ENCODE data around the gene CMTM3.
"Not testable (repeated sequence)": the region's sequence is repeated elsewhere in the genome, so short reads cannot be mapped to it uniquely, and the experiment has no call there.

CMTM3 gene

DNA sequence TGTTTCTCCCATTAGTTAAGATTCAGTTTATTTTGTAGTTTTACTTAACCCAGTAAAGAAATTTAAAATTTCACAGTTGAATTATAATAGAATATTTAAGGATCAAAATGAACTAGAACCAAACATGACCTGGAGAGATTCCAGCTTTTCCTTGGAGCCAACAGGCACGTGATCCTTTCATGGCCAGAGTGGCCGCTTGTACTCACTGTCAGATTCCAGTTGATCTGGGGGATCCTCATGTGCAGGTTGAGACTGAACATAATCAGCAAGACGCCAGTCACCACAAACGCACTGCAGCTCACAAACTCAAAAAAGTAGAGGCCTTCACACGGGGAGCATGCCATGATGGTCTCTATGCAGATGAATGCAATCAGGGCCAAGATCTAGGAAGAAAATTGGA lies 31.7 kb downstream of the CMTM3 start:
- DNase-seq (ENCODE audit: low spot score), result no peak

DNA sequence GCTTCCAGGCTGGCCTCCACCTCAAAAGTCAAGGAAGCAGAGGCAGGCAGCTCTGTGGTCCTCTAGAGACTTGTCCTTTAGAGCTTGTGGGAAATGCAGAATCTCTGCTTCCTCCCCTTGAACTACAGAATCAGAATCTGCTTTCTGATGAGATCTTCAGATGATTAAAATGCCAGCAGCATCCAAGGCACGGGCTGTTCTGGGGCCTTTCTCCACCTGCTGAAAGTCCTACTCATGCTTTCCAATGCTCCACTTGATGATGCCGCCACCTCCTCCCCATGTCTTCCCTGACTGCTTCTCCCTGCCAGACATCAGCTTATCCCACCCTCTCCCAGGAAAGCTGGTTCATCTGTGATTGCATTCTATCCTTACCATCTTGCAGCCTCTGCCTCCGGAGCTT lies 33.3 kb downstream of the CMTM3 start:
- no peak for DNase-seq (ENCODE audit: low spot score)

DNA sequence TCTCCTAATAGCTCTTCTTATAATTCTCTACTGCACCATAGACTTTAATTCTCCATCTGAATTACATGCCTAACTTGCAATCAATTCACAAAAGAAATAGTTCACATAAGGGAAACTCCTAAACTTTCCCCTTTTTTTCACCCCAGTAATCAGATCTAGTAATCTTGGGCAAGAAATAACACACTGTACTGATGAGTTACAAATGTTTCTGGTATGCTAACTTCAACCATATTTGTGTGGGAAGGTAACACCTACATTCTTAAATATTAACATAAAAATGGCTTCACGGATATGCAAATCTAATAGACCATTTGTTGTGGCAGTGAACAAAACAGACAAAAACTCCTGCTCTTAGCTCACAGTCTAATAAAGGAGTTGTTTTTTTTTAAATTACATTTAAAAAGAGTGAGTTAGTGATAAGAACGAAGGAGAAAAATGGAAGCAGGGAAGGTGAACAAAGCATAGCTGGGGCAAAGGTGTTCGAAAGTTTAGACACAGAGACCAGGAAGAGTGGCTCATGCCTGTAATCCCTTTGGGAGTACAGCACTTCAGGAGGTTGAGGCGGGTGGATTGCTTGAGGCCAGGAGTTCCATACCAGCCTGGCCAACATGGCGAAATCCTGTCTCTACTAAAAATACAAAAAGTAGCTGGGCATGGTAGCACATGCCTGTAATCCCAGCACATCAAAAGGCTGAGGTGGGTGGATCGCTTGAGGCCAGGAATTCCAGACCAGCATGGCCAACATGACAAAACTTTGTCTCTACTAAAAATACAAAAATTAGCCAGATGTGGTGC lies 34.8 kb downstream of the CMTM3 start:
- no peak for DNase-seq (ENCODE audit: low spot score)

DNA sequence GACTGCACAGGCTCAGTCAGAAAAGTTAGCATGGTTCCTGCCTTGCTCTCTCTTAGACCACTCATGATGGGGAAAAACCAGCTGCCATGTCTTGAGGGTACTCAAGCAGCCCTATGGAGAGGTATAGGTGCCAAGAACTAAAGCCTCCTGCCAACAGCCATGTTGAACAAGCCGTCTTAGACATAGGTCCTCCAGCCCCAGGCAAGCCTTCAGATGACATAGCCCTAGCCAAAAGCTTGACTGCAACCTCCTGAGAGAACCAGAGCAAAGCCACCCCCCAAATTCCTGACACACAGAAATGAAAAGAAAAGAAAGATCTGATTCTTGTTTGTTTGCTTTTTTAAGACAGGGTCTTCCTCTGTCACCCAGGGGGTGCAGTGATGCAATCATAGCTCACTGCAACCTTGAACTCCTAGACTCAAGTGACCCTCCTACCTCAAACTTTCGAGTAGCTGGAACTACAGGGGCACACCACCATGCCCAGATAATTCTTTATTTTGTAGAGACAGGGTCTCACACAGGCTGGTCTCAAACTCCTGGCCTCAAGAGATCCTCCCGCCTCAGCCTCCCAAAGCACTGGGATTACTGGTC lies 36.3 kb downstream of the CMTM3 start:
- DNase-seq (ENCODE audit: low spot score), result no peak

DNA sequence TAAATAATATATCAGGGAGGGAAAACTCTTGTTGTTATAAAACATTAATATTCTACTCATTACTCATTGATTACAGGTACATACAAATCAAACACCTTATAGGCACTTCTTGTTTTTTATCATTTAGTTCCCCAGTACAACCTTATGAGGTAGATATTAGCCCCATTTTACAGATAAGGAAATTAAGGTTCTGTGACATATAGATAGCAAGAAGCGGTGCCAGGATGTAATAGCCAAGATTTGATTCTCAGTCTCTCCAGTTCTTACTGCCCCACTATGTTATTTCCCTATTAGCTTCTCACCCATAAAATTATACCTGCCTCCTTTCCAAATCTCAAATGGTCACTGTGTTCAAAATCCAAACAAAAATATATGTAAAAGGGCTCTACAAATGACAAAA lies 36.9 kb downstream of the CMTM3 start:
- DNase-seq (ENCODE audit: low spot score), result no peak

DNA sequence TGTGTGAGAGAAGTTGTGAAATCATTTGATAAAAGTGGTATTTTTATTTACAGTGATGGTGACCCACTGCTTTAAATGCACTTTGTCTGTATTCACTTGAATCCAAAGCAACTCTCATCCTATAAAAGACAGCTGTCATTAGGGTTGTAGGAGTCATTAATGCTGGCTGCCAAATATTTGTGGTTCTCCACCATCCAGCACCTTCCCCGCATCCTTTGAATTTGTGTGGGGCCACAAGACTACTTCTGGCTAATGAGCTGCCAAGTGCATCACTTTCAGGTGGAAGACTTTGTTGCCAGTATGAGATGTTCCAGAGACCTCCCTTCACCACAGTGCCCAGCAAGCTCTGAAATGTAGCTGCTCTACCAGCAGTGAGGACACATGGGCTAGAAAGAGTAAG lies 43.4 kb downstream of the CMTM3 start:
- no peak for DNase-seq (ENCODE audit: low spot score)

DNA sequence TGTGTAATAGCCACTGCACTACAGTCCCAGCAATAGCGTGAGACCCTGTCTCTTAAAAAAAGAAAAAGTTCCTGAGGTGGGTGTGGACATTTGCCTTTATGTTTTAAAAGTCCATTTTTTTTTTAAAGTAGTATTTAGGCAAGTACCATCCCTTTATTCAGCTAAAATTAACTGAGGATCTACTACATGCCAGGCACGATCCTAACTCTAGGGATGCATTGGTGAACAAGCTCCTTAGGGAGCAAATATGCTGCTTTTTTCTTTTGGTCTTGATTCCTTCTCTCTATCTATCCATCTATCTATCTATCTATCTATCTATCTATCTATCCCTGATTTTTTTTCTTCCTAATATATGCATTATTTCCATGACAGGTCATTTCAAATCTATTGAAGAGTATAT lies 44.7 kb downstream of the CMTM3 start:
- DNase-seq (ENCODE audit: low spot score), result no peak

DNA sequence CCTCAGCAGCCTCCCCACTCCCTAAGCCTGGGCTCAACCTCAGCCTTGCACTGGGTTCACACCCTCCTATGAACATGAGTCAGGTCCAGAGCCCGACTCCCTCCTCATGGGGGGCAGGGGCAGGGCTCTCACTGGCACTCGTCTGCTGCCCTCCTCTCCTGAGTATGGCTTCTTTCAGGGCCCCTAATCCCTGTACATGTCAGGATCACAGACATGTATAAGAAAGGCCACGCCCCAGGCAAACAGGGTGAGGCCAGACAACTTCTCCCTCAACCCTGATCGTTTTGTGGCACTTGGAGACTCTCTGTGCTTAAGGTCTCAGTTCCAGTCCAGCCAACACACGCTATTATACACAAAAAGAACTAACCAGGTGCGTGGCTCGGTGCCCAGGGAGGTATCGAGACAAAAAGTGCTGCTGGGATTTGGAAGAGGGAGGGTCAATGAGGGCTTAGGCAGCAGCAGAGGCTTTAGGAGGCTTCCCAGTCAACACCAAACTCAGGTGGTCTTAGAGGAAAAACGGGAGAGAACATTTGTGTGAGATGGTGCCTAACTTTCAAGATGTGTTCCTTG lies 45.2 kb downstream of the CMTM3 start:
- DNase-seq (ENCODE audit: low spot score), result no peak

DNA sequence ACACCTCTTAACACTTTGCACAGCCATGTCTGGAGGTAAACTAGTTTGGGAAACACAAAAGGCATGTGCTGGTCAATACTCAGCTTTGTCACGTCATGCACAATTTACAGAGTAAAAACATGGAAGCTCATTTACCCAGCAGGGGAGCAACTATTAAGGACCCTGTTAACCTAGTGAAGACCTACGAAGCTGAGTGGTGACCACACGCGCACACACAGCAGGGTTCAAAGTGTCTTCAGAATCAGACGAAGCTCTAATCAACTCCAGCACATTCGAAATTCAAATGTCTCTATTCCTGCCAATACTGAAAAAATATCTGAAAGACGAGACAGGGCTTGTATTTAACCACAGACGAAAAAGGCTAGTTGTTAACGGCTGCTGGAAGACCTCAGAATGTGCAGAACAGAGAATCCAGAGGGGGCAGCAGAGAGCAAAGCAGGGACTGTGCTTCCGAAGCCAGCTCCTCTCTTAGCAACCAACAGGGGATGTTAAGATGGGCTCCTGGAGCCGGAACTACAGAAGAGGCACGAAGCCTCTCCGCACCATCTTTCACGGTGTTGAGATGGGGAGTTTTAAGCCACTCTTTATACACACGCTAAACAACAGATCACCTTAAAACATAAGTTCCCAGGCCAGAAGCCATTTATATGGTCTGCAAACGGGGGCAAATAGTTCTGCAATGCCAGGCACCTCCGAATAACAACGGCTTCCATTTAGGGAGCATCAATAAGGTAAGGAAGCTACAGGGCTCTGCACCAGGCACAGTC lies 46.4 kb downstream of the CMTM3 start:
- peak; percentile 83 for DNase-seq (ENCODE audit: low spot score)

DNA sequence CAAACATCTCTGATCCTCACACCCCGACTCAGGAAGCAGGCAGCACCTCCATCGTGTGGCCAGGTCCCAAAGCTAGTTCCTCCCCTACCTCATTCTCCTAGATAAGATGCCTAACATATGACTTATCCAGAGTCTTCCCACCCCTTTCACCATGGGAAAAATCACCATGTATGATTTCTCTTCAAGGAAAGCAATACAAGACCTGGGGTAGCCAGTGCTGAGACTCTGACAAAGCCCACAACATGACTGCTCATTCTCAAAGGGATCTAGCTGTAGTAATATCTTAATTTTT lies 46.9 kb downstream of the CMTM3 start:
- DNase-seq (ENCODE audit: low spot score), result no peak

DNA sequence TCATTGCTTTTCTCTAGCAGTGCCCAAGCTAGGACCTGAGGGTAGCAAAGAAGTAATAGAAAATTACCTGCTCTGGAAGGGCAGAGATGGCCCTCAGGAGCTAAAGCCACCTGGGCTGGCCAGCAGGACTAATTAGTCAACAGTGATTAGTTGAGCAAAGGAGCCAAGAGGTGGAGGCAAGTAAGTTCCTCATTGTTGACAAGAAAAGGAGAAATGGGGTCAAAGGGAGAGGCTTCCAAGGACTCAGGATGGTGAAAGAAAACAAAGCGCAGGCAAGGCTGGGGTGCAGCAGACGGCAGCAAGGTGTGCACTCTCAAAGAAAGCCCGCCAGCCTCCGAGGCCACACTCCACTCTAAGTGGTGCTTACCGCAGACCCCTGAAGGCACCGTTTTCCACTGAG lies 47.5 kb downstream of the CMTM3 start:
- no peak for DNase-seq (ENCODE audit: low spot score)

DNA sequence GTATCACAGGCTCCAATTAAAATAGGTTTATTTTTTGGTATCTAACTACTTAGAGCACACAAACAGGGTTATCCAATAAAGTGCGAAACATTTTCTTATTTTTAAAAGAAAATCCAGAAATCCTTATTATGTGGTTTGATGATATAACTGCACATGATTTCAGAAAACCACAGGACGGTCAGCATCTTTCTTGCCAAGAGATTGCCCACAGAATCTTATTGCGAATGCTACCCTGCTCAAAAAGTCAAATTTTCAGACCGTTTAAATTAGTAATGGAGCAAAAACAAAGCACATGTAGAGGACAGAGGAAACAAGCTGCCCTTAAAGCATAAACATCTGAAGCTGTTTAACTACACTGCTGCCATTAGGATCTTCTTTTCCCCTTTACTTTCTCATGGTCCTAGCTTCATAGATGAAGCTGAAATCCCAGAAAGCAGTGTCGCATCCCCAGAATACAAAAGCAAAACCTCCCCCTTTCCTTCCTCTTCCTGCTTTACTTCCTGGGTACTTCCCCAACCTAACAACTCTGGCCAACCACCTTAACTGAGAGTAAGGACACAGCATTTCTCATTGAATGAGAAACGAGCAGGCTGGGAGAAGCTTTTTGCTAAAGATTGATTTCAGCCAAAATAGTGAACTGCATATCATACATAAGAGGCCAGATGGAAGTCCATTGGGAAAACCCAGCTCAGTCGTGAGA lies 48.3 kb downstream of the CMTM3 start:
- DNase-seq (ENCODE audit: low spot score), result no peak

DNA sequence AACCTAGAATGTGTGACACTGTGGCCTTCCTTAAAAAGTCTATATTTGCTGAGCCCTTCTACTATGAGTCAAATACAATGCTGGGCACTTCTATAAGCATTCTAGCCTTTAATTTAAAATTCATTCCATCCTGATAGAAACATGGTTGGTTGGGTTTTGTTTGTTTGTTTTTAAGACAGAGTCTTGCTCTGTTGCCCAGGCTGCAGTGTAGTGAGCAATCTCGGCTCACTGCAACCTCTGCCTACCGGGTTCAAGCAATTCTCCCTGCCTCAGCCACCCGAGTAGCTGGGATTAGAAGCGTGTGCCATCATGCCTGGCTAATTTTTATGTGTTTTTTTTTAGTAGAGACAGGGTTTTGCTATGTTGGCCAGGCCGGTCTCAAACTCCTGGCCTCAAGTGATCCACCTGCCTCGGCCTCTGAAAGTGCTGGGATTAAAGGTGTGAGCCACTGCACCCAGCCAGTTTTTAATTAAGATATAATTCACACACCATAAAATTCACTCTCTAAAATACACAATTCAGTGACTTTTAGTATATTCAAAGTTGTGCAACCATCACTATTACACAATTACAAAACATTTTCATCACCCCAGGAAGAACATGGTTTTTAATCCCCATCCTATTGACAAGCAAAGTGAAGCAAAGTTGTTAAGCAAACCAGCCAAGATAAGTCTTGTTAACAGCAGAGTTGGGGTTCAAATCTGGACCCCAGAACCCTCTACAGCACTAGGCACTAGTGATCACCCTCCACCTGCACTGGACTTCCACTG lies 49.3 kb downstream of the CMTM3 start:
- DNase-seq (ENCODE audit: low spot score), result no peak

DNA sequence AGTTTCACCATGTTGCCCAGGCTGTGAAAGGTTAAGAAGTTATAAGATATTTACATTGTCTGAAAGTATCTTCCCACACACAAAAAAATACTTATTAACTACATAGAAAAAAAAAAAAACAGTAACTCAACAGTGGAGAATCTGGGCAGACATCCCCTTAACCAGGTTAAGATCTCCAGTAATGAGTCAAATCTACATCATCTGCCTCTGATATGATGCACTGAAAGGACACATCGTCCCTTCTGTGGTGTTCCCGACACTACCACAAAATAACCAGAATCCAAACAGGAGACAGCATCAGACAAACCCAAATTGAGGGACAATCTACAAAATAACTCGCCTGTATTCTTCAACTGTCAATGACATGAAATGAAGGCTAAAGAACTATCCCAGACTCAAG lies 52.0 kb downstream of the CMTM3 start:
- no peak for DNase-seq (ENCODE audit: low spot score)

DNA sequence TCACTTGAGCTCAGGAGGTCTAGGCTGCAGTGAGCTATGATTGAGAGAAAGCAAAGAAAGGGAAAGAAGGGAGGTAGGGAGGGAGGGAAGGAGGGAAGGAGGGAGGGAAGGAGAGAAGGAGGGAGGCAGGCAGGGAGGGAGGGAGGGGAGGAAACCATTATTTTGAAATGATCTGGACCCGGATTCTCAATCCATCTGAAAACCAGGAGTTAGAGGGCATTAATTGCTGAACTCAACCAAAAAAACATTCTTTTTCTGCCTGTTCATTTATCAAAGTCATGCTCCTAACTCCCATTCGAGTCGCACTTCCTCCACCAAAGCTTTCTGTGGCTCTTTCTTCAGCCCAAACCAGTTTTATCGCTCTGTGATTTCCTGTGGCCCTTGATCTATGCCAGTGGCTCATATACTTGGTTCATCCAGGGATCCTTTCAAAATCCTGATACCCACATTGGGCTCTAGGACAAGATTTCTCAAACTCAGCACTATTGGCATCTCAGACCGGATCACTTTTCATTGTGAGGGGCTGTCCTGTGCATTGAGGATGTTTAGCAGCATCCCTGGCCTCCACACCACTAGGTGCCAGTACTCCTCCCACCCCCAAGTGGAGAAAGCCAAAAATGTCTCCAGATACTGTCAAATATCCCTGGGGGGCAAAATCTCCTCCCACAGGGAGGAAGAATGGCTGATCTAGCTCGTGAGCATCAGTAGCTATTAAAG lies 53.8 kb downstream of the CMTM3 start:
- DNase-seq (ENCODE audit: low spot score), result no peak

DNA sequence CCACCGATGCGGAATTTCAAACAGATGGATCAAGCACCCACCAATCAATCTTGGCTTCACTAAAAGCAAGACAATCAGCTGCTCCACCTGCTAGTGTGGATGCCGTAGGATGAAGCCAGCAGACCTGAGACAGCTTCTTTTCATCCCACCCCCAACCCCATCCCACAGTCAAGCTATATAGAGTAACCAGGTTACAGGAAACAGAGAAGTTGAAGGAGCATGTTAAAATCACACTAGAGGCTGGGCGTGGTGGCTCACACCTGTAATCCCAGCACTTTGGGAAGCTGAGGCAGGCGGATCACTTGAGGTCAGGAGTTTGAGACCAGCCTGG lies 54.3 kb downstream of the CMTM3 start:
- DNase-seq (ENCODE audit: low spot score), result no peak

DNA sequence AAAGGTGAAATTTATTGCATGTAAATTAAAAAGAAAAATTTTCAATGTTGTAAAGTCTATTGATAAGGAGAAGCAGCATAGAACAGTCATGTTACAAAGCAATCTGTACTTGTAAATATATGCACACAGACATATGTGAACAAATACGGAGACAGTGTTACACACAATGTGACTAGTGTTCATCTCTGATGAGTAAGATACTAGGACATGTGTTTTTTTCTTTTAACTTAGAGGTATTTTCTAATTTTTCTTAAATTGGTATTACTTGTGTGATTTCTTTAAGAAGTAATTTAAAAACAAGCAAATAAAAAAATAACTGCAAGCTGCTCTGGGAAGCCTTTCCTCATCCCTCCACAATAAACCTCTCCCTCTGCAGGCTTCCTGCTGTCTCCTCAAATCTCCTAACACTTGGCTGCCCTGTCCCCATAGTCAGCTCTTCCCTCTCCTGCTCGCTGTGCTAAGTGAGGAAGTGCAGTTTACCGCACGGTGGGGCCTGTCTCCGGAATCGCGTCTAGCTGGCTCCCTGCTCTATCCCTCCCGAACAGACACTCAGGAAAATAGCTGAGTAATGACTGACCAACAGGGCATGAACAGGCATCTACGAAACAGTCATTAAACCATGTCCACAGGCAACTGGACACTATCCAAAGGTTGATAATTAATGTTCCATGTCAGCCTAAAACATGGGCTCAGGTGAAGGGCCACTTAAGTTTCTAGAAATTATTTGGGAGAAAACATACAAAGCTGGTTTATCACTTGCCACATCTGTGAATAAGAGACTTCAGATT lies 56.1 kb downstream of the CMTM3 start:
- no peak for DNase-seq (ENCODE audit: low spot score)

DNA sequence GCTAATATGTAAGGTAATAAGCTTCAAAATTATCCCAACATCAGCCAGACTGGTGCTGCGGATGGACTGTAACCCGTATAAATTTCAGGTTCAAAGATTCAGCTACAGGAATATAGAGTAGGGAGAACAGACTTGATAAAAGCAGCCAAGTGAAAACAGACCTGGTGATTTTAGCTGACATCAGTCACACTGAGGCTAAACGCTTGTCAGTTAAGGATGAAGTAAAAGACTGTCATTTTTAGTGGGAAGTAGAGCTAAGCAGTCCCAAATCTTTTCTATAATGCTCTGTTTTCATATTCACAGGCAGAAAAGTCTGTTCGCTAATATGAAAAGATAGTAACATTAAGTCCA lies 56.7 kb downstream of the CMTM3 start:
- no peak for DNase-seq (ENCODE audit: low spot score)

DNA sequence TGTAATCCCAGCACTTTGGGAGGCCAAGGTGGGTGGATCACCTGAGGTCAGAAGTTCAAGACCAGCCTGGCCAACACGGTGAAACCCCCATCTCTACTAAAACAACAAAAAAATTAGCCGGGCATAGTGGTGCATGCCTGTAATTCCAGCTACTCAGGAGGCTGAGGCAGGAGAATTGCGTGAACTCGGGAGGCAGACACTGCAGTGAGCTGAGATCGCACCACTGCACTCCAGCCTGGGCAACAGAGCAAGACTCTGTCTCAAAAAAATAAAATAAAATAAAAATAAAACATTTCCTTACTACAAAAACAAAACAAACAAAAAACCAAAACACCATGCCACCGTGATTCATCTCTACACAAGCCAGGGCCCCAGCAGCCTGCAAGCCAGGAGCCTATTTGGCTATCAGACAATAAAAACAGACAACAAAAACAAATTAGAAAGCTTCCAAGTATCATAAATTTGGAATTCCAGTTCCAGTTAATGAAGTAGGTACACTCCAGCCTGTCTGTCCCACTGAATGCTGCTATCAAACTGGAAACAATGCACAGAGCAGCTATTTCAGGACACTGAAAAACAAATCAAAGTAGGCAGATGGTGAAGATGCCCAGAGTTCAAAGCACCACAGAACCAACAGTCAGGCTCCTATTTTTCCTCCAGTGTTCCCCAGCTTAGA lies 57.3 kb downstream of the CMTM3 start:
- not testable (repeated sequence) for DNase-seq (ENCODE audit: low spot score)

Measured in D341Med (cell line).